Measurements from ENCODE around the gene PTPRE.

The PTPRE gene

DNA sequence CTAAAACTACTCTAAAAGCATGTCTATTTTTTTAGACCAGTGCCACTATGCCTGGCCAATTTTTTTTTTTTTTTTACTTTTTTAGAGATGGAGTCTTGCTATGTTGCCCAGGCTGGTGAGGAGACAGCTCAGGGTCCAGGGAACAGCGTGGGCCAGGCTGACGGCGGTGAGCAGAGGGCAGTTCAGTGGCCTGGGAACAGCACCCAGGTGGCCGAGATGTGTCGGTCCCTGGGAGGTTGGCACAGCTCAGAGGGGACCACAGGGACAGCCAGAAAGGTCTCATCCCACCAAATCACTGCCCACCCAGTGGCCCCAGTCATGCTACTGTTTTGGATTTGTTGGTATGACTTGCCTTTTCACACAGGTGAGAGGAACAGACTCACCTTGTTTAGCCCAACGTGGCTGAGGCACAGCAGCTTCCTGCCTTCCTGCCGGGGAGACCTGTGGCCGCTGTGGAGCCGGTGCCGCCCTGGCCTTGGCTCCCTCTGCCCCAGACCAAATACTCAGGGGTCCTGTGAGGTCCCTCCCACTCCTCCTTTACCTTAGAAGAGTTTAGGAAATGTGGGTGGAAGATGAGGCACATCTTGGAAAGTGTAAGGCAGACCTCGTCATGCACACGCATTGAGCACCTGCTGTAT, 109.6 kb downstream of the PTPRE start:
- in situ Hi-C loops (cut with MboI; ENCODE audit: low sequenced_read_pairs): loop anchor here (10.0 to 25.0 kb wide), 3 partner anchors 112 to 304 kb away; partner anchors contain the start of gene PTPRE

DNA sequence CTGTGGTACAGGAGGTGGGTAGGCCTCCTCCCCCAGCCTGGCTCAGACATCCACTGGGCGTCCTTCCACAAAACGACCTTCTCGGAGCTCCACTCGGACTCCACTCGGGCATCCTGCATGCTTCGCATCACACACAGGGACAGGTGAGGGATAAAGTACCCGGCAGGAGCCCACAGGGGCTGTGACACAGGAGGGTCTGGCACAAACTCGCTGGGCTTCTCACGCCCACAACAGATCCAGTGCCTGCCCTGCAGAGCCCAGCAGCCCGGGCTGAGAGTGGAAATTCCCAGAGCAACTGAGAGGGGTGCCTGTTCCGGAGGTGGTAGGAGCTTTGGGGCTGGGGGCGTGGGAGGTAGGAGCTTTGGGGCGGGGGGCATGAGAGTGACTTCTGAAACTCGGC, 110.9 kb downstream of the PTPRE start:
- in situ Hi-C loops (cut with MboI; ENCODE audit: low sequenced_read_pairs): loop anchor here (10.0 to 25.0 kb wide), 3 partner anchors 113 to 306 kb away; partner anchors contain the start of gene PTPRE

DNA sequence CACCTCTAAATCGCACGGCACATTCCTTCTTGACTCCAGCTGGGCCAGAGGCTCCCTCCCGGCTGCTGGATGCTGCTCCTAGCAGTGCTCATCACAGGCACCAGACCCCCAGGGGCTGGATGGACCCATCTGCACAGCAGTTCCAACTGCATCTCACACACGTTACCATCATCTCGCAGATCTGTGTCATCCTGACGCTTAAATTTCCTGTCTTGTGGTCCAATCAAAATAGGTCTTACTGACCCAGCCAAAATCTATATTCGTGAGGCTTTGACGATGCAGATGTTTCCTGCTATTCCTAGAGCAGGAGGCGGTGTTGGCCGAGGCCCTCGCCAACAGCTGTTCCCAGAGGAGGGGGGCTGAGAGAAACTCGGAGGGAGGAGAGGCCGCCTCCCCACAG, 111.3 kb downstream of the PTPRE start:
- in situ Hi-C loops (cut with MboI; ENCODE audit: low sequenced_read_pairs): loop anchor here (10.0 to 25.0 kb wide), 3 partner anchors 113 to 306 kb away; partner anchors contain the start of gene PTPRE

DNA sequence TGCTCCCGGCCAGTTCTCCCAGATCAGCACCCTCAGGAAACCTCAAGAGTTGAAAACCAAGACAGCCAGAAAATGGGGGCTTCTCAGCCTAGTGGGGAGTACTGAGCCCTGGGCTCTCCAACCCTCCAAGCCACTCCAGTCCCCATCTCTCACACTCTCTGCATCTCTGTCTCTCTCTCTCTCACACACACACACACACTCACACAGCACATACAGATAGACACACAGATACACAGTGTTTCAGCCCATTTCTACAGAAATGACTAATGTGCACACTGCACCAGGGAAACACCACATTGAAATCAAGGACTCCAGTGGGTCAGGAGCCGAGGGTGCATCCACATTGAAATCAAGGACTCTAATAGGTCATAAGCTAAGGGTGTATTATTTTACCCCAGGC, 111.8 kb downstream of the PTPRE start:
- in situ Hi-C loops (cut with MboI; ENCODE audit: low sequenced_read_pairs): loop anchor here (10.0 to 25.0 kb wide), 3 partner anchors 114 to 306 kb away; partner anchors contain the start of gene PTPRE

DNA sequence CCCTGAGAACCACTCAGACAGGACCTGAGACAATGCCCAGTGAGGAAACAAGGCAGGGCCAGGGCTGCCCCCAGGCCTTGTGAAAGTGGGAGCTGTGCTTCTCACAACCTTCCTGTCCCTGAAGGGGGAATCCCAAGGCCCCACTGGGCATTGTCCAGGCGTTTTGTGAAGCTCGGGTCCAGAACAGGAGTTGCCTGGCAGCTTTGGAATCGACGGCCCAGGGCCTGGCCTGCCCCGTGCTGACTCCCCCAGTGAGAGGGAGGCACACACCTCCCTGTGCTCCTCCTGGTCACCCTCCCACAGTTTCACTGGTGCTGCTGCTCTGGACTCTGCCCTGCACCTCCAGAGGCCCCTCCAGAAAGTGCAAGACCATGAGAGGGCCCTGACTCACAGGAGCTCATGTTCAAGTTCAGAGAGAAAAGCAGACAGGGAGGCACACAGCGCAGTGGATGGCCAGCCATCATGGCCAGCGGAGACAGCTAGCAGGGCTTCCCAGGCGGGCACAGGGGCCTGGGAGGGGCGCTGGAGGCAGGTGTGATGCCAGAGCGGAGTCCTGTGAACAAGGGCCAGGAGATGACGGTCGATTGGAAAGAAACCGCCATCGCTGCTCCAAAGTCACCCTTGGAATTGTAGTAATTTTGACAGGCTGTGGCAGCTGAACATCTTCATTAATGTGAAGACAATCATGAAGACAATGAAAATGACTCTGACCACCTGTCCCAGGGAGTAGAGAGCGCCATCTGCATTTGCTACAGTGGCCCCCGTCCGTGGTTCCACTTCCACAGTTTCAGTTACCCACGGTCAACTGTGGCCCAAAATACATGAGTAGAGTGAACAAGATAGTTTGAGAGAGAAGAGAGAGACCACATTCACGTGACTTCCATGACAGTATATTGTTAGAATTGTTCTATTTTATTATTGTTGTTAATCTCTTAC, 115.6 kb downstream of the PTPRE start:
- in situ Hi-C loops (cut with MboI; ENCODE audit: low sequenced_read_pairs): loop anchor here (25.0 kb wide), 1 partner anchor 310 kb away; no protein-coding TSS in a partner anchor

DNA sequence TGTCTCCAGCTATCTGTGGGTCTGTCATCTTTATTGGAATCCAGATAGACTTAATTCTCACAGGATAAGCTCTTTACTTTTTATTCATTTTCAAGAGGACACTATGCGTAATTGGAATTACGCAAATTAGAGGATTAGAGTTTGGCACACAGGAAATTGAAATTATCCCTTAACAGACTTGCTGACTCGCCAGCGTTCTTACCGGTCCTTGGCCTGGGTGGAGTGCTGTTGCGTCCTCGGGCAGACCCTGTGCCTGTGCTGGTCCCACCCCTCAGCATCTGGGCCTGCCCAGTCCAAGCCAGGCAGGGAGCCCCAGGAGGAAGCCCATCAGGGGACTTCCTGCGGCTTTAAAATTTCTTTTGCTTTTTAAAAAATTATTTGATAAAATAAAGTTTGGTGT, 117.5 kb downstream of the PTPRE start:
- in situ Hi-C loops (cut with MboI; ENCODE audit: low sequenced_read_pairs): loop anchor here (25.0 kb wide), 1 partner anchor 312 kb away; no protein-coding TSS in a partner anchor

DNA sequence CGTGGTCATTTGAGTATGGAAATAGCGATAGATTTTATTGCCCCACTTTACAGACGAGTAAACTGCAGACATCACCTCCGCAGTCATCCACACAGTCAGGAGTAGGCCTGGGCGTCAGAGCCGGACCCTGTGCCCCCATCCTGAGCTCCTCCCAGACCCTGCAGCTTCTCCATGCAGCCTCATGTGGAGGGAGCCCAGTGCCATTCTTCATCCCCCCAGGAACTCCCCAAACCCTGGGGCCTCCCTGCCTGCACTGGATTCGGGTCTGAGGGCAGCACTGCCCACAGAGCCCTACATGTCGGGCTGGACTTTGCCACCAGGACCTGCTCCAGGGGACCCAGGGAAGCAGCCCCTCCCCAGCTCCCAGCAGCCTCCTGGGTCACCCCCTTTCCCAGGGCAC, 118.5 kb downstream of the PTPRE start:
- in situ Hi-C loops (cut with MboI; ENCODE audit: low sequenced_read_pairs): no loop called here

GRCh38 chr10:128025951-128026350, 119.0 kb downstream of the PTPRE start:
- in situ Hi-C loops (cut with MboI; ENCODE audit: low sequenced_read_pairs): no loop called here

DNA sequence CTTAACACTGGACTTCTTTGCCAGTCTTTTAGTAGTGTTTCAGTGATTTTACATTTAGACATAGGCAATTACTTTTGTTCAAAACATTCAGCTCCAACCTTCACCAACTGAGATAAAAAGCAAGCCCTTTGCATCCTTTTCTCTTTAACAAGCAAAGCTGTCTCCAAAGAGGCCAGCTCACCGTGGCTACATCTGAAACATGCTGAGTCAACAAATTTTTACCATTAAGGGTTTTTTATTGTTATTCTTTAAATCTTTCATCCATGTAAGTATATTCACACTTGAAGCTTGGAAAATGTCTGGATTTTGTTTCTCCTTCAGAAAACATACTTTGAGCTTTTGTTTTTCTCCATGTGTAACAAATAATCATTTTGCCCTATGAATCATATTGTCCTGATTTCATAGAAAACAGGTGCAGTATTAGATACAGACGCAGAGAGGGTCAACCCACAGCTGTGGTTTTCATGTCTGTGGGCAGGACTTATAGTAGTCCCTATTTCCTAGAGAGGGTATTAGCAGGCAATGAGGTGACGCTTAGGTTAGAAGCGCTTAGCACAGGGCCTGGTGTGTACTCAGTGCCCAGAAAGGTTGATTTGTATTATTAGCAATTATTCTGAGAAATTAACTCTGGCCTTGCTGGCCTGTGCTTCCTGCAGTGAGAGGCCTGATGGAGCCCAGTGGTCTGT, 119.9 kb downstream of the PTPRE start:
- in situ Hi-C loops (cut with MboI; ENCODE audit: low sequenced_read_pairs): no loop called here

GRCh38 chr10:128027306-128027705, 120.4 kb downstream of the PTPRE start:
- in situ Hi-C loops (cut with MboI; ENCODE audit: low sequenced_read_pairs): no loop called here

GRCh38 chr10:128027822-128028507, 121.1 kb downstream of the PTPRE start:
- in situ Hi-C loops (cut with MboI; ENCODE audit: low sequenced_read_pairs): no loop called here

DNA sequence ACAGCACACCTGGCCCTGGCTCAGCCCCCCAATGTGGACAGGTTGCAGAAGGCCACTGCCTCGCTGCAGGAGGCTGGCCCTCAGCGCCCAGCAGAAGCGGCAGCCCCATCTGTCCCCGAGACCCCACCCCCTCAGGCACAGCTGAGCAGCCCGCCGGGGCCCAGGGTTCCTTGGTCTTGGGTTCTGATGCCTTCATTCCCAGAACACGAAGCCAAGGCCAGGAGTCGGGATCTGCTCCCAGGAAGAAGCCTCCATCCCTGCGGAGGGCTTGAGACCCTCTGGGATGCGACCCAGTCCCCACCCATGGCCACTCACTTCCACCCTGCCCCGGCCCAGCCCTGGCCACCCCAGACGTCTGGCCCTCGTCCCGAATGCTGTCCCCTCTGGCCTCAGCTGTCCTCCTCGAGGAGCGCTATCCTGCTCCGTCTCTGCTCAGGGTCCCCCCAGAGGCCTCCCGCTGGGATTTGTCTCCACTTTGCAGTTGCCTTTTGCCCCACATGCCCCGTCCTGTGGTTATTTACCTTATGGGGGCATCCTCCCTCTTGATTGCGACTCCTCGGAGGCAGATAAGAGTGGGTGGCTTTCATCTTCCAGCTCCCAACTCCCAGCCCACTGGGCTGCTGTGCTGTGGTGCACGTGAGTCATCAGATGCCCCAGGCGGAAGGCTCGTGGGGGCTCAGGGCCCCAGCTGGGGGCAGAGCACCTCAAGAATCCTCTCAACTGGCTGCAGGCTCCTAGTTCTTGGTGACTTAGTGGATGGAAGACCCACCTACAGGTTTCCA, 121.8 kb downstream of the PTPRE start:
- in situ Hi-C loops (cut with MboI; ENCODE audit: low sequenced_read_pairs): no loop called here

DNA sequence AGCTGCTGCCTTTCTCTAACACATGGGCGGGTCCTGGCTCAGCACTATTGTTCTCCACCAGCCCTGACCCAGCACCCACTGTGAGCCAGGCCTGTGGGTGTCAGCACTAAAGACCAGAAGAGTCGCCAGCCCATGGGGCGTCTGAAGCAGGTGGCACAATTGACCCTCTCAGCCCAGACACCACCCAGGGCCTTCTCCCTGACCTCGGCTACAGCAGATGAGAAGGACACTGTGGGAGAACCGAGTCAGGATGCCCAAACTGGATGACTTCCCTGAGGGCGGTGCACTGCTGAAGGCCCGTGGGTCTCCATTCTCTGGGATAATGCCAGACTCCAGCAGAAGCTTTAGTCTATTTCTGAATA, 122.4 kb downstream of the PTPRE start:
- in situ Hi-C loops (cut with MboI; ENCODE audit: low sequenced_read_pairs): no loop called here

- in situ Hi-C loops (cut with MboI; ENCODE audit: low sequenced_read_pairs): no loop called here
Measured at GRCh38 chr10:128029731-128030369, 122.9 kb downstream of the PTPRE start.

DNA sequence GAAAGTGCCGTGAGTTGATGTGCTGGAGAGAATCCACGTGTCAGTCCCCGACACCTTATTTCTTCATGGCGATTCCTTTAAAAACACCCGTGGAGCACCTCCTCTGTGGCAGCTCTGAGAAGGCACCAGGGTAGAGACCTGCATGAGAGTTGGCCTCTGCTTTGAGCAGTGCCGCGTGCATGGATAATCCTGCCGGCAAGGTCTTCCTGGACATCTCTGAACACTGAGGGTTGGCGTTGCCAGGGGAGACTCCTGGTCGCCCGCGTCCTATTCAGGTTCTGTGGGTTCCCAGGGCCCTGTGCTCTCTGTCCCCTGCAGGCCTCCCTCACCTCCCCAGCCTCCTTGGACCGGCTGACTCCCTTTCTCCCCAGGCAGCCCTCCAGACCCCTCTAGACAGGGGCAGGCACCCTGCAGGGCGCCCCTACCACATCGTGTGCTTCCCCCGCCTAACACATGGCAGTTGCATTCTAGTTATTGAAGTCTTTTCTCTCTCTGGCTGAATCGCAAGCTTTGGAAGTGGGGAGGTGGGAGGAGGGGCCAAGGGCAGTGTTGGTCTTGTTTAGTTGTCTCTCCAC, 123.7 kb downstream of the PTPRE start:
- in situ Hi-C loops (cut with MboI; ENCODE audit: low sequenced_read_pairs): no loop called here

GRCh38 chr10:128031216-128031615, 124.3 kb downstream of the PTPRE start:
- in situ Hi-C loops (cut with MboI; ENCODE audit: low sequenced_read_pairs): no loop called here

GRCh38 chr10:128032466-128032865, 125.6 kb downstream of the PTPRE start:
- in situ Hi-C loops (cut with MboI; ENCODE audit: low sequenced_read_pairs): no loop called here

- in situ Hi-C loops (cut with MboI; ENCODE audit: low sequenced_read_pairs): no loop called here
Measured at GRCh38 chr10:128035557-128035973, 128.7 kb downstream of the PTPRE start.

- in situ Hi-C loops (cut with MboI; ENCODE audit: low sequenced_read_pairs): no loop called here
Measured at GRCh38 chr10:128036011-128036615, 129.2 kb downstream of the PTPRE start.
